NOMO-1 treated with DMSO at 0.1 percent for 48 hours (cell line): ENCODE results near the gene EIF4A3.

ENCODE experiments used
- DNase-seq: peaks from one replicate; lab custom pipeline; 2025; ENCODE audit not compliant: unreplicated experiment; lab: John Stamatoyannopoulos, UW

EIF4A3 gene

DNA sequence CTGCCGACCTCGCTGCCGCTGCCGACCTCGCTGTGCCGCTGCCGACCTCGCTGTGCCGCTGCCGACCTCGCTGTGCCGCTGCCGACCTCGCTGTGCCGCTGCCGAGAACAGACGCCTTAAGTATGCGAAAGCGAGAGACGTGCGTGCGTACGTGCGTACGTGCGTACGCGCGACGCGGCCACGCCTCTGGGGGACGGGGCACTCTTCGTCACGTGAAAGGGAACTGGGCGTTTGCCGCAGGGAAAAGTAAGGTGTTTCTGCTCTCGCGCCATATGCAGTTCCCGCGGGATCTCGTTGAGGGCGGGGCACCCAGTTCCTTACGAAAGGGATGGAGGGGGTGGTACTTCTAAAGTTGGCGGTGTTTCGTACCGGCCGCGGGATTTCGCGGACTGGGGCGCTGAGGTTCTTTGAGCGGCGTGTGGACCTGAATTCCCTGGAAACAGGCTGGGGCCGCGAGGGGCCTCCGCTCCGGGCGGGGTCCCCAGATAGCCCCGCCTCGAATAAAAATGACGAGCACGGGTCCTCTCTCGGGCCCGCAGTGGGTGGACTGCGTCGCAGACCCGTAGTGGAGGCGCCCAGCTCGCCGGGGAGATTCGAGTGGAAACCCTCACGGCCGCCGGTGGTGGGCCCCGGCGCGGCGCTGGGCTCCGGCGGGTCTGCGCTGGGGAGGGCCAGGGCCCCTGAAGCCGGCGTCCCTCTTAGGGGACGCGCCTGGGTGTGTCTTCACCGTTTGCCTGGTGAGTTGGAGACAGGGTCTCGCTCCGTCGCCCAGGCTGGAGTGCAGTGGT is at the start of gene EIF4A3:
Gene EIF4A3 (minus strand): TSS at position 94 of the 788 bp plus-strand sequence. CDS start 167 bp downstream, outside the sequence.
- DNase-seq = peak; percentile 98

DNA sequence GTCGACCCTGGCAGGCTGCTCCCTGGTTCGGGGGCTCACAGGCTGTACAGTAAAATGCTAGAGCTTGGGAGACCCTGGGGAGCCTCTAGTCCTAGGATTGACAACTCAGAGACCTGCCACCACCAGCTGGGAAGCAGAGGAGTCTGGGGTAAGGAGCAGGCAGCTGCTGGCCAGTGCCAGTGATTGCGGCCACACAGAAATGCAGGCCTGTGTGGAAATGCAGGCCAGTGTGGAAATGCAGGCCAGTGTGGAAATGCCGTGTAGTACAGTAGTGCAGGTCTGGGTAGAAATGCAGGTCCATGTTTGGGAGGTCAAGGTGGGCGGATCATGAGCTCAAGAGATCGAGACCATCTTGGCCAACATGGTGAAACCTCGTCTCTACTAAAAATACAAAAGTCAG is 49.7 kb upstream of the EIF4A3 start:
- no peak for DNase-seq

DNA sequence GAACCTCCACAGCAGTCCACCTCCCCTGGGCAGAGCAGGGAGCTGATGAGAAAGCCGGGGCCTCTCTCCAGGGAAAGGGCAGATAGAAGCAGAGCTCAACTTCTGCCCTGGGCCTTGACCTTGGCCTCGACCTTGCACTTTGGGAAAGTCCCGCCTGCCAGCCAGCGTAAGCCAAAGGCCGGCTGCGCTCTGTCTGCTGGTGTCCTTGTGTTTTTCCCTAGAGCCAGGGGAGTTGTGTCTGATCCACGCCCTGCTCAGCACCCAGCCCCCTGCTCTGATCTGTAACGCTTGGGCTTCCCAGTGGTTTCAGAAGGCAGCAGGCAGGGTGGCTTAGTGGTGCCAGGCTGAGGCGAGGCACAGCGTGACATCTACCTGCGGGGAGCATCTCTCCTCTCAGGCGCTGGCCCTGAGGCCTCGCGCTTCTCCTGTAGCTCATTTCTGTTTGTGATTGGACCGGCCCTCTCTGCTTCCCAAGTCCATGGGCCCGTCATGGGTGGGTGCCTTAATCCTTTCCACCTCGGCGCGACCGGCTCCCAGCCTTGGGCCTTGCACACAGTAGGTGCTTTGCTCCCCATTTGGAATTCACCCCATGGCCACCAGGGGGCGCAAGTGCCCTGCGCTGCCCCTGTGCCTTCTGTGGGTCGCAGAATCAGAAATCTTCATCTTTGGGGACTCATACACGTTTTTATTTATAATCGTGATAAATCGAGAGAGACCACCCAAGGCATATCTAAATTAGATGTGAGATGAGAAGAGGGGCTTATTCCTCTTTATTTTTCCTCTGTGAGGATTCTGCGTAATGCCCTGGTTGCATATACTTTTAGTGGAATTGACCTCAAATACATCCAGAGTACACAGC is 49.0 kb upstream of the EIF4A3 start:
- no peak for DNase-seq

DNA sequence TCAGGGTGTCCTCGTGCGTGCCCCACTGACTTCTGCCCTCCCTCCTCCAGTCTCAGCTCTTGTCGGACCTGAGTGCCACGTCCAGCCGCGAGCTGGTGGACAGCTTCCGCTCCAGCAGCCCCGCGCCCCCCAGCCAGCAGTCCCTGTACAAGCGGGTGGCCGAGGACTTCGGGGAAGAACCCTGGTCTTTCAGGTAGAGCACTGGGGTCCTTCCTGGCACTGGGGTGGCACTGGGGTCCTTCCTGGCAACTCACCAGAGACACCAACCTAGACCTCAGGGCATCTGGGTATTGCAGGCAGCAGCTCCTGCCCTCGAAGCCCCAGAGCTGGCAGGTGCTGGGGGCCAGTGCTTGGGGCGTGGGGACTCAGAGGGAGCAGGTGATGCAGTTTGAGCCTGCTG is 48.2 kb upstream of the EIF4A3 start:
- DNase-seq = no peak

DNA sequence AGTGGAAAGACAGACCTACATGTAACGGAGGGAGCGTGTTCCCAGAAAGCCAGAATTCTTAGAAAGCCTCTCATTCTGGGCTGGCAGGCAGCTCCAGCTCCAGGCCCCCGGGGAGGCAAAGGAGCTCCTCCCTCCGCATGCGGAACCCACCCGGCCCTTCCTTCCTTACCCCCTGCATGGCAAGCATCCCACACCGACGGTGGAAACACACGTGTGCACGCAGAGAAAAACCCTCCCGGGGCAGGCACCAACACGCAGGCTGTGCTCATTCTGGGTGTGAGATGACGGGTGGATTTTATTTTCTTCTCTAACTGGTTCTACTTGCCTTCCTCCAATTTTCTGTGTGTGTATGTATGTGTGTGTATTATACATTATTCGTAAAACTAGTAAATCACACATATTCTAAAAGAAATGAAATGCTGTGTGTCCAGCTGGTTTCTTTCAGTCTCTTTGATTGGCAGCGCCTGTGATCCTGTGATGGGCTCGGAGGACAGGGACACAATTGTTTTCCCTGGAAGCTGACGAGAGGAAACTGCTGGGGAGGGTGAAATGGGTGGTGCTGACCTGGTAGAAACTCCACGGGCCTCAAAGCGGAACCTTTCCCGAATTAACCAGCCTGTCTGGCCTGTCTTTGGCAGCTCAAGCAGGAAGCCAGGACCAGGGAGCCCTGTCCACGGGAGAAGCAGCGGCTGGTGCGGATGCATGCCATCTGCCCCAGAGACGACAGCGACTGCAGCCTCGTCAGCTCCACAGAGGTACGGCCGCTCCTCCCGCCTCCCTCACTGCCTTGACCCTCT is 45.1 kb upstream of the EIF4A3 start:
- no peak for DNase-seq

DNA sequence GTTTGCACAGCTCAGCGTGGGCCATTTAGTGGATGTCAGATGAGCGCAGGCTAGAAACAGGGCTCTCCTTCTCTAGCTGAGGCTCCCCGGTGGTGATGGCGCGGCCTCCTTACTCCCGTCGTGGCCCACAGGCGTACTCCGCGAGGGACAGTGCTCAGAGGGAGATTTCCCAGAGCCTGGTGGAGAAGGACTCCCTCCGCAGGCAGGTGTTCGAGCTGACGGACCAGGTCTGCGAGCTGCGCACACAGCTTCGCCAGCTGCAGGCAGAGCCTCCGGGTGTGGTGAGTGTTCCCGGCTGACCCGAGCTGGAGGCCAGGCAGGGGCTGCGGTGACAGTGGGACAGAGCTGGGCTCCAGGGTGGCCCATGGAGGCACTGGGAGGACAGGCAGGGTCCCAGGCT is 44.3 kb upstream of the EIF4A3 start:
- no peak for DNase-seq

DNA sequence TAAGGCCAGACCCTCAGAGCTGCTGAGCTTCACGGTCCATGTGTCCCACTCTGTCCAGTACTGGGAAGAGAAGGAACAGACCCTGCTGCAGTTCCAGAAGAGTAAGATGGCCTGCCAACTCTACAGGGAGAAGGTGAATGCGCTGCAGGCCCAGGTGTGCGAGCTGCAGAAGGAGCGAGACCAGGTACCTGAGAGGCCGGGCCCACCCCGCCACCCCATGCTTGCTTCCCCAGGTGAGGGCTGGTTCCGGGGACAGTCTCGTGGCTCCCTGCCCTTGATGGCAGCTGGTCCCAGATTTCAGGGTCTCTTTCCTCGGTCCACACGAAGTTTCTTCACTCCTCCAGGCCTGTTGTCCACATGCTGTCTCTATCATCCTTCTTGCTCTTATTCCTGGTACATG is 43.8 kb upstream of the EIF4A3 start:
- DNase-seq = no peak

DNA sequence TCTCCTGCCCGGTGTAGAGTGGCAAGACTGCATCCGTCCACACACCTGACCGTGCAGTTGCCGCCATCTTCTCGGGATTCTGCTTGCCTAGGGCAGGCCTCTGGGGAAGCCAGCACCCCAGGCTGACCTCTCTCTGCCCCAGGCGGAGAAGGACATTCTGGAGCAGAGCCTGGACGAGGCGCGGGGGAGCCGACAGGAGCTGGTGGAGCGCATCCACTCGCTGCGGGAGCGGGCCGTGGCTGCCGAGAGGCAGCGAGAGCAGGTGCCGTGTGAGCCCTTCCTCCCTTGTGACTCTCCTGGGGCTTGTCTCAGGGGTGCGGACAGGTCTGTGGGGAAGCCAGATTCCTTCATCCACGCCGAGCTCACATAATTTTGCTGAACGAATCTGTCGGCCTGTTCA is 42.7 kb upstream of the EIF4A3 start:
- DNase-seq = no peak

DNA sequence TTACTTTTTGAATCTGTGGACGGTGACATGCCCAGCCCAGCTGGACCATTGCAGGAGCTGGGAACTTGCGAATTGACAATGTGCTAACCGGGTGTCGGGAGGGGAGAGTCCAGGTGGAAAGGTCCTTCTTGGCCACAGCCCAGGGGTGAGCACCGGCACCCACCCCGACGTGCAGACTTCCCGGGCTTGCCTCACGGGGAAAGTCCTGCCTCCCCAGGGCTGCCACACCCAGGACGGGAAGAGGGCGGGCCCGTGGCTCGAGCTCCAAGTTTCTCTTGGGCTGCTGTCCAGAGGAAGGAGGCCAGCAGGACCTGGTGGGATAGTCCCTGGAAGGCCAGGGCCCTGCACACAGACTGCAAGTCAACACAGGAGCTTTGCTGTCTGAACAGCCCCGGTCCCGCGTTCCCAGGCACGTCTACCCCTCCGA is 40.6 kb upstream of the EIF4A3 start:
- DNase-seq = no peak

DNA sequence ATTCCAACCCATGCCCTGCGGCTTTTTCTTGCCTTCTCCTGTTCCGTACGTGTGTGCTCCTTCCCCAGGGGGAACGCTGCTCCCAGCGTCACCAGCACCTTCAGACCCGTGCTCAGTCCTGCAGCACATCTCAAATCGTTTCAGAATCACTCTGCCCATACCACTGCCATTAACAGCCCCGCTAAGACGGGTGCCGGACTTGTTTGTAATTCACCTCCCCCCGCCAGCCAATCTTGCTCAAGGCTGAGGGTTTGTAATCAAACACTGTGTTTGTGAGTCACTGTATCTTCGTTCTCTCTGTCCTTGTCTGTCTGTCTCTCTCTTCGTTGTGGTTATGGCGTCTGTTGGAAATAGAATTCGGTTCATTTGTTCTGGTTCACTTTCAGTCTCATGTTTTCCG is 40.2 kb upstream of the EIF4A3 start:
- DNase-seq = no peak

DNA sequence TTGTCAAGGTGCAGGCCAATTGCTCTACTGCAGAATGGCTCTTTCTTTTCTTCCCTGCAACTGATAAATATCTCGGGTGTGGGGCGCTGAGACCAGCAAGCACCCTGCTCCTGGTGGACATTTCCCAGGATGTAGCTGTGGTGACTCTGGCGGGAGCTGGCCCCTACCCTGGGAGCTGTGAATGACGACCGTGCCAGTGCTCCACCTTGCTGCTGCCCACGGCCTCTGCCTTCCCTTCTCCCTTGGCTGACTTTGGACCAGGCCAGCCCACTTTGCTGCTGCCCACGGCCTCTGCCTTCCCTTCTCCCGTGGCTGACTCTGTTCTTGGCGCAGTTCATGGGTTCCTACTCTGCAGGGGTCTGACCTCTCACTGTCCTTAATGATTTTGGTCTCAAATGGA is 39.0 kb upstream of the EIF4A3 start:
- no peak for DNase-seq

DNA sequence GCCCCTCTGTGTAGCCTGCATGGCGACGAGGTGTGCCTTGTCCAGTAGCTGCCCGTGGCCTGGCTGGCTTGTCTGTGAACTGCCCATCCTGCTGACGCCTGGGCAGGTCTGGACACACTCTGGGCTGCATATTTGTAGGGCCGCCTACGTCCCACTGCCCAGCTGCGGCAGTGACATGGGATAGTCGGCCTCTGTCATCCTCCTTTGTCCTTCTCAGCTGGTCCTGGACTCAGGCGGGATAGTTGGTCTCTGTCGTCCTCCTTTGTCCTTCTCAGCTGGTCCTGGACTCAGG is 37.4 kb upstream of the EIF4A3 start:
- DNase-seq = no peak

DNA sequence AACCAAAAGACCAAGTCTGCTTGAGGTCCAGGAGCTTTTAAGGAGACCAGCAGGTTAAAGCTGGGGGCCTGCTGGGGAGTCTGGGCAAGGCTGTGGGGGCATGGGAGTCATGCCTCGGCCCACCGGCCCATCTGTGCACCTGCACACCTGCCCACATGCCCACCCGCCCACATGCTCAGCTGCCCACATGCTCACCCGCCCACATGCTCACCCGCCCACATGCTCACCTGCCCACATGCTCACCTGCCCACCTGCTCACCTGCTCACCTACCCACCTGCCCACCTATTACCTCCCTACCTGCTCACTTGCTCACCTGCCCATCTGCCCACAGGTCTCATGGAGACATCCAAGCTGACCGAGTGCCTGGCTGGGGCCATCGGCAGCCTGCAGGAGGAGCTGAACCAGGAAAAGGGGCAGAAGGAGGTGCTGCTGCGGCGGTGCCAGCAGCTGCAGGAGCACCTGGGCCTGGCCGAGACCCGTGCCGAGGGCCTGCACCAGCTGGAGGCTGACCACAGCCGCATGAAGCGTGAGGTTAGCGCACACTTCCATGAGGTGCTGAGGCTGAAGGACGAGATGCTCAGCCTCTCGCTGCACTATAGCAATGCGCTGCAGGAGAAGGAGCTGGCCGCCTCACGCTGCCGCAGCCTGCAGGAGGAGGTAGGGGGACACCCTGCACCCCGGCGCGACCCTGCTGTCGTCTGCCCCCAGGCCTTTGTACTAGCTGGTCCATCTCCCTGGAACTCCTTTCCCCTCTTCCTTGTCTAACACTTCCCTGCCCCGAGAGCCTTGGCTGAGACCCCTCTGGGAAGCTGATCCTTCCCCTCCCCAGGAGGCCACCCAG is 36.9 kb upstream of the EIF4A3 start:
- no peak for DNase-seq

DNA sequence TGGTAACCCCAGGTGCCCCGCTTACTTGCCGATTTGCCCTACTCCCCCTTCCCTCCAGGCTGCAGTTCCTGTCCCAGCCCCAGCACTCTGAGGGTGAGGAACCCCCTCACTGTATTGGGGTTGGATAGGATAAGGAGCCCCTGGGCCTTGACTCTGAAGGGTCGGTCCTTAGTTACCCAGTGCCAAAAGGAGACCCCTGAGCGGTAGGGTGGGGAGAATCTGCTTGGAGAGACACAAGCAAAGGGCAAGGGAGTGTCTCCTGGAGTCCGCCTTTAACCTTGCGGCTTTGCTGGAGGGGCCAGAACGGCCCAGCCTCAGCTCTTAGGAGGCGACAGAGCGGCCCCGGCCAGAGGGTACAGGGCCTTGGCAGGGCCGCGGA is 35.9 kb upstream of the EIF4A3 start:
- no peak for DNase-seq

DNA sequence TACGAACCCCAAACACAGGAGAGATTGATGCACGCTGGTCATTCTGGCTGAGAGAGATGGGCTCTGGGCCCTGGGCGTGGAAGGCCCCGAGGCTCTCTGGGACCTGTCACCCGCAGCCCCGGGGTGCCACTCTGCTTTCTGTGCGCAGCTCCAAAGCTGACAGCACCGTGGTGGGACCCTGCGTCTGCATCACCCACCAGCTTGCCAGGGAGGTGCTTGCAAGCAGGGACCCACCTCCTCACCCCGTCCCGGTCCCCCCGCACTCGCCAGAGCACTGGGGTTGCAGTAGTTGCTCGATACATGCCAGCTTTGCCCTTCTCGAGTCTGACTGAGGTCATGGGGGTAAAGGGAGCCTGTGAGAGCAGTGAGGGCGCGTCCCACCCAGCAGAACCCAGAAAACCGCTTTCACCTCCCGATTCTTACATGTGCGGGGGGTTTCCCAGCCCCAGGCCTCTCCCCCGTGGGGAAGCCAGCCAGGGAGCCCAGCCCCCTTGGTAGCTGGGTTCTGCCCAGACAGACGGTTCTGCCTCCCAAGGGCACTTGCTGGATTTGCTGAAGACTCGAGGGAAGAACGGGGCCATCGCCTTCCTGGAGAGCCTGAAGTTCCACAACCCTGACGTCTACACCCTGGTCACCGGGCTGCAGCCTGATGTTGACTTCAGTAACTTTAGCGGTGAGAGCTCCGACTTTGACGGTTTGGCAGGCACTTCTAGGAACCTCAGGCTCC is 35.4 kb upstream of the EIF4A3 start:
- no peak for DNase-seq

DNA sequence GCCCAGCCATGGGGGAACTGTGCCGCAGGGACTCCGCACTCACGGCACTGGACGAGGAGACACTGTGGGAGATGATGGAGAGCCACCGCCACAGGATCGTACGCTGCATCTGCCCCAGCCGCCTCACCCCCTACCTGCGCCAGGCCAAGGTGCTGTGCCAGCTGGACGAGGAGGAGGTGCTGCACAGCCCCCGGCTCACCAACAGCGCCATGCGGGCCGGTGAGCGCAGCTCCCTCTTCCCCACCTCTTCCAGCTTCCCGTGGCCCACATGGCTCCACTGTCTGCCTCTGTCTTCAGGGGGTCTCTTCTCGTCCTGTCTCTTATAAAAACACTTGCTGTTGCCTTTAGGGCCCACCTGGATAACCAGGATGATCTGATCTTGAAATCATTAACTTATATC is 34.5 kb upstream of the EIF4A3 start:
- DNase-seq = no peak

DNA sequence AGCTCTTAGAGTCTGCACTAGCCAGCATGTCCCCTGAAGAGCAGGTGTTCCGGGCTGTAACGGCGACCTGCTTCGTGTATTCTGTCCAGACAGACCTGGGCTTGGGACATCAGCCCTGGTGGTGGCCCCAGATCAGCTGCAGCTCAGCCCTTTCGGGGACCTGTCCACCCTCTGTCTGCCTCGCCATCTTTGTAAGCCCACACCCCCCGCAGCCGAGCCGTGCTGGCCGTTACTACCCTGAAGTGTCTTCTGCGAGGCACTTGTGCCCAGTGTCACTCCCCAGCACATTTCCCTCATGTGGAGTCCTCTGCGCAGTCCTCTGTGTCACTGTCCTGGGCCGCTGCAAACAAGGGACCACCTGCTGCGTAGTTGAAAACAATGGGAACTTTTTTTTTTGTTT is 33.3 kb upstream of the EIF4A3 start:
- DNase-seq = no peak

DNA sequence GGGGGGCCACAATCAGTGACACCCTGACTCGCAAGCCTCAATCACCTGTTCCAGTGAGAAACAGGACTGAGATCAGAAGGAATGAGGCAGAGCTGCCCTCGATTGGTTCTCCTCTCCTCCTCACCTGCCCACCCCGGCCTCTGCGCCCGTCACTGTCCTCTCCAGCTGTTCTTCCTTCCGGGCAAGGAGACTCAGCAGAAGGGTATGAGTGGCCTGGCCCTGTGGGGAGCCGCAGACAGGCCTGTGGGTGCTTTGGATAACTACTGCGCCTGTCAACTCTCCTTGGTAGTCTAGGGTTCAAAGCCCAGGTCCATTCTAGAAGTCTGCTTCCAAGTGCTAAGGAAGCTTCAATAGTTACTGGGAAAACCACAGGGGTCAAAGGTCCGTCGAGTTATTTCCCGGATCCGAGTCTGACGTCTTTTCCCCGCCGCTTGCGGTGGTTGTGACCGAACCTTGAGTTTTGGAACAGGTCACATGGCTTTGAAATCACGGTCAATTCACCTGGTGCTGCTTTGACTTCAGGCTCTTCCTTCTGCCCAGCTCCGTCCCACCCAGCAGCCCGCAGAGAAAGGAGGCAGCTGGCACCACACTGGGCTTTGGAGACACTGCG is 31.2 kb upstream of the EIF4A3 start:
- no peak for DNase-seq

DNA sequence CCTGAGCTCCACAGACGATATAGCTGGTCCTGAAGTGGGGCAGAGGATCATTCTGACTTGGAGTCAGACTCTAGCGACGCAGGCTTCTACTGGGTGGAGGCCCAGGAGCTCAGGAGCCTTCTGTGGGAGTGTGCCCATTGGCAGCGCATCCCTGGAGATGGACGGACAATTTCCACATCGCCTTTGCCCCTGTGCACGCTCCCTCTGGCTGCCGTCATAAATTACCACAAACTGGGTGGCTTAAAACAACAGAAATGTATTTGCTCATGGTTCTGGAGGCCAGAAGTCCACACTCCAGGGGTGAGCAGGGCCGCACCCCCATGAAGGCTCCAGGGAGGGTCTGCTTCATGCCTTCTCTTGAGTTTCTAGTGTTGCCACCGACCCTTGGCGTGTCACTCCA is 29.8 kb upstream of the EIF4A3 start:
- no peak for DNase-seq

DNA sequence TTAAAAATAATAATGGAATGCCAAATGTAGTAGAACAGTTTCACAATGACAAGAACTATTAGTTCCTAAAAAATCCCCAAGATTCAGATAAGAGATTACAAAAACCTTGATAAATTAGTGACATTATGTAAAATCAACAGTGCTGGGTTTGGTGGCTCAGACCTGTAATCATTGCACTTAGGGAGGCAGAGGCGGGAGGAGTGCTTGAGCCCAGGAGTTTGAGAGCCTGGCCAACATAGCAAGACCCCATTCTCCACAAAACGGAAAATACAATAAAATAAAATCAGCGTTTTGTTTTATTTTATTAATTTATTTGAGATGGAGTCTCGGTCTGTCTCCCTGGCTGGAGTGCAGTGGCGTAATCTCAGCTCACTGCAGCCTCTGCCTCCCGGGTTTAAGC is 27.0 kb upstream of the EIF4A3 start:
- DNase-seq = no peak
